Breast epithelium (tissue), 3 donors: ENCODE results near the gene PRRT1B.

ENCODE experiments used
- CTCF ChIP-seq, 3 donors: fragments of 450-650 bp; IDR thresholded peaks; one replicate each; pipeline ENCODE4 v1.5.1; 2016 to 2017; ENCODE audit warnings: antibody characterized with exemption in 3 of 3, mild to moderate bottlenecking in 3 of 3, moderate library complexity in 3 of 3
- POLR2A ChIP-seq: fragments of 450-650 bp; IDR thresholded peaks from one replicate; pipeline ENCODE4 v1.6.1; 2016; ENCODE audit warnings: antibody characterized with exemption, mild to moderate bottlenecking, moderate library complexity
- POLR2AphosphoS5 ChIP-seq, 3 donors: sonication (generic); formaldehyde crosslinking; IDR thresholded peaks; one replicate each; pipeline ENCODE4 v1.6.1; 2017; ENCODE audit warnings: antibody characterized with exemption in 3 of 3

- TF ChIP-seq CTCF (IDR thresholded peaks at IDR 0.05): no peak
- no peak for TF ChIP-seq POLR2A
- TF ChIP-seq POLR2AphosphoS5 (IDR thresholded peaks at IDR 0.05): peak in 2 of 3 donors; percentile 30 to 37
These were observed 42.3 kb upstream of the PRRT1B start, which contains the start of gene POMT1 for GRCh38 chr9:131502781-131503625.
